ENCODE measurements around the gene IBA57. TPM values are rescaled to one million over a fixed set of nuclear protein-coding genes. Genes with fewer than 3 reads are reported as not detected.
A peak's percentile ranks its signal among the peaks of the same experiment; 100 is the strongest.
"Not testable (repeated sequence)": the region's sequence is repeated elsewhere in the genome, so short reads cannot be mapped to it uniquely, and the experiment has no call there.

Gene IBA57
- total RNA-seq, 1 donor from 2014 or later, result 7.7 TPM

- peaks cover 4% of the 10 kb centered on the region for H3K27me3 Mint-ChIP-seq (ENCODE audit: unreplicated experiment)
- no peak overlapping the region for H3K27ac Mint-ChIP-seq (ENCODE audit: unreplicated experiment)
- DNase-seq, result no peak
- peaks cover 5% of the 10 kb centered on the region for H3K4me1 Mint-ChIP-seq (ENCODE audit: low read depth, unreplicated experiment)
- no peak overlapping the region for H3K4me3 Mint-ChIP-seq (ENCODE audit: unreplicated experiment)
- H3K9me3 Mint-ChIP-seq (ENCODE audit: unreplicated experiment), result peaks cover 5% of the 10 kb centered on the region
- no peak for TF ChIP-seq CTCF (IDR thresholded peaks at IDR 0.05; ENCODE audit: partially characterized antibody, unreplicated experiment)
- H3K36me3 Mint-ChIP-seq (ENCODE audit: unreplicated experiment), result no peaks in the 10 kb centered on the region
Measured at GRCh38 chr1:228225740-228226139, 60.1 kb downstream of the IBA57 start.

GRCh38 chr1:228226141-228226874 lies 60.7 kb downstream of the IBA57 start:
- Mint-ChIP-seq H3K27me3 (ENCODE audit: unreplicated experiment) (peaks cover 4% of the 10 kb centered on the region), H3K4me3 (ENCODE audit: unreplicated experiment) (no peak overlapping the region), H3K4me1 (ENCODE audit: low read depth, unreplicated experiment) (peaks cover 5% of the 10 kb centered on the region), H3K36me3 (ENCODE audit: unreplicated experiment) (no peaks in the 10 kb centered on the region), H3K27ac (ENCODE audit: unreplicated experiment) (no peak overlapping the region), H3K9me3 (ENCODE audit: unreplicated experiment) (peaks cover 3% of the 10 kb centered on the region)
- no peak for TF ChIP-seq CTCF (IDR thresholded peaks at IDR 0.05; ENCODE audit: partially characterized antibody, unreplicated experiment)
- no peak for DNase-seq

GRCh38 chr1:228226956-228227791 lies 61.6 kb downstream of the IBA57 start:
- H3K36me3 Mint-ChIP-seq (ENCODE audit: unreplicated experiment), result no peaks in the 10 kb centered on the region
- H3K27ac Mint-ChIP-seq (ENCODE audit: unreplicated experiment), result no peak overlapping the region
- H3K4me3 Mint-ChIP-seq (ENCODE audit: unreplicated experiment), result no peak overlapping the region
- TF ChIP-seq CTCF (IDR thresholded peaks at IDR 0.05; ENCODE audit: partially characterized antibody, unreplicated experiment), result peak; percentile 18
- no peak for DNase-seq
- peaks cover 5% of the 10 kb centered on the region for H3K4me1 Mint-ChIP-seq (ENCODE audit: low read depth, unreplicated experiment)
- H3K9me3 Mint-ChIP-seq (ENCODE audit: unreplicated experiment), result peaks cover 2% of the 10 kb centered on the region
- peaks cover 4% of the 10 kb centered on the region for H3K27me3 Mint-ChIP-seq (ENCODE audit: unreplicated experiment)

GRCh38 chr1:228228147-228228546 lies 62.5 kb downstream of the IBA57 start:
- not testable (repeated sequence) for H3K27me3 Mint-ChIP-seq (ENCODE audit: unreplicated experiment); H3K4me3 Mint-ChIP-seq (ENCODE audit: unreplicated experiment); H3K9me3 Mint-ChIP-seq (ENCODE audit: unreplicated experiment); H3K4me1 Mint-ChIP-seq (ENCODE audit: low read depth, unreplicated experiment); H3K36me3 Mint-ChIP-seq (ENCODE audit: unreplicated experiment); DNase-seq; H3K27ac Mint-ChIP-seq (ENCODE audit: unreplicated experiment)

- H3K27ac Mint-ChIP-seq (ENCODE audit: unreplicated experiment), result no peak overlapping the region
- H3K27me3 Mint-ChIP-seq (ENCODE audit: unreplicated experiment), result peaks cover 4% of the 10 kb centered on the region
- no peak for DNase-seq
- no peak for TF ChIP-seq CTCF (IDR thresholded peaks at IDR 0.05; ENCODE audit: partially characterized antibody, unreplicated experiment)
- peaks cover 5% of the 10 kb centered on the region for H3K4me1 Mint-ChIP-seq (ENCODE audit: low read depth, unreplicated experiment)
- H3K9me3 Mint-ChIP-seq (ENCODE audit: unreplicated experiment), result peaks cover 2% of the 10 kb centered on the region
- no peak overlapping the region for H3K4me3 Mint-ChIP-seq (ENCODE audit: unreplicated experiment)
- H3K36me3 Mint-ChIP-seq (ENCODE audit: unreplicated experiment), result no peaks in the 10 kb centered on the region
Measured at GRCh38 chr1:228228601-228229074, 63.0 kb downstream of the IBA57 start.

Data from glutamatergic neuron (in vitro differentiated cells).